ENCODE measurements around the gene LRRK2.
"Not testable (repeated sequence)": the region's sequence is repeated elsewhere in the genome, so short reads cannot be mapped to it uniquely, and the experiment has no call there.

The LRRK2 gene

GRCh38 chr12:40248585-40249297 is 23.9 kb downstream of the LRRK2 start:
- DNase-seq: no peak

- not testable (repeated sequence) for DNase-seq
Observed at GRCh38 chr12:40250652-40251051, 25.9 kb downstream of the LRRK2 start.

GRCh38 chr12:40253936-40254335 is 29.1 kb downstream of the LRRK2 start:
- DNase-seq: peak; percentile 48

- no peak for DNase-seq
Observed at GRCh38 chr12:40254455-40255085, 29.8 kb downstream of the LRRK2 start.

GRCh38 chr12:40258371-40258770 is 33.6 kb downstream of the LRRK2 start:
- no peak for DNase-seq

- no peak for DNase-seq
Observed at GRCh38 chr12:40261937-40262336, 37.1 kb downstream of the LRRK2 start.

- DNase-seq: no peak
Observed at GRCh38 chr12:40262657-40263056, 37.9 kb downstream of the LRRK2 start.

GRCh38 chr12:40263616-40264409 is 39.0 kb downstream of the LRRK2 start:
- no peak for DNase-seq

GRCh38 chr12:40271981-40272664 is 47.3 kb downstream of the LRRK2 start:
- no peak for DNase-seq

GRCh38 chr12:40281791-40282364 is 57.1 kb downstream of the LRRK2 start:
- no peak for DNase-seq

- no peak for DNase-seq
Observed at GRCh38 chr12:40286583-40286982, 61.8 kb downstream of the LRRK2 start.

- no peak for DNase-seq
Observed at GRCh38 chr12:40287369-40287975, 62.7 kb downstream of the LRRK2 start.

GRCh38 chr12:40292788-40293429 is 68.1 kb downstream of the LRRK2 start:
- DNase-seq: no peak

GRCh38 chr12:40298341-40298740 is 73.5 kb downstream of the LRRK2 start:
- DNase-seq: no peak

- DNase-seq: no peak
Observed at GRCh38 chr12:40300490-40300889, 75.7 kb downstream of the LRRK2 start.

GRCh38 chr12:40309001-40309400 is 84.2 kb downstream of the LRRK2 start:
- no peak for DNase-seq

- DNase-seq: no peak
Observed at GRCh38 chr12:40310211-40310610, 85.4 kb downstream of the LRRK2 start.

GRCh38 chr12:40312196-40312595 is 87.4 kb downstream of the LRRK2 start:
- DNase-seq: no peak

- DNase-seq: peak; percentile 4
Observed at GRCh38 chr12:40312982-40313576, 88.3 kb downstream of the LRRK2 start.

GRCh38 chr12:40313928-40314327 is 89.1 kb downstream of the LRRK2 start:
- no peak for DNase-seq

- no peak for DNase-seq
Observed at GRCh38 chr12:40314927-40315326, 90.1 kb downstream of the LRRK2 start.
